Measurements from ENCODE around the gene BACE1.

DNA sequence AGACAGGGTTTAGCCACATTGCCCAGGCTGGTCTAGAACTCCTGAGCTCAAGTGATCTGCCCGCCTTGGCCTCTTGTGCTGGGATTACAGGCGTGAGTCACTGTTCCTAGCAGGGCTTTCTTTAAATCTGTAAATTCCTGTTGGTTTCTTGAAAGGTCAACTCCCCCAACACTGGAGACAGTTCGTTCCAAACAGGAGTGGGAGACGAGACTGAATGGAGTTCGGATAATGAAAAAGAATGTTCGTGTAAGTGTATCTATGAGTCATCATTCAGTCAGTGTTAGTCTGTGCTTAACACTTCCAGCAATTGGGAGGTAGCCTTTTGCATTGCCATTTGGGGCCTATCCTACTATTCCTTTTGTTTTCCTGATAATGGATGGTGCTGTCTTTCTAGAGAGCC, 34.9 kb downstream of the BACE1 start:
- TF ChIP-seq CTCF (IDR thresholded peaks at IDR 0.05) (no peak), POLR2A (IDR thresholded peaks at IDR 0.05) (no peak), POLR2AphosphoS5 (IDR thresholded peaks at IDR 0.05) (no peak)
